Coronary artery (tissue), 2 donors: ENCODE results near the gene ADGRL2.

Experiments used
- DNase-seq: peaks from one replicate; pipeline ENCODE4 v3.0.0-alpha.2; 2017; ENCODE audit warnings: low spot score
- H3K27ac ChIP-seq, 2 donors: fragments of 200-600 bp; sonication (generic); one replicate each; pipeline ENCODE4 v1.5.1; 2016 to 2019
- H3K4me3 ChIP-seq: fragments of 200-600 bp; sonication (generic); 2 replicates; pipeline ENCODE4 v1.5.1; 2016; ENCODE audit warnings: mild to moderate bottlenecking, moderate library complexity
- CTCF ChIP-seq: fragments of 200-600 bp; sonication (generic); IDR thresholded peaks from one replicate; pipeline ENCODE4 v1.5.1; 2019; ENCODE audit warnings: antibody characterized with exemption

ADGRL2 gene

GRCh38 chr1:81998165-81998564 is 197.4 kb downstream of the ADGRL2 start:
- H3K27ac ChIP-seq, result peak overlapping the region in 1 of 2 donors; percentile 14

GRCh38 chr1:81999364-81999763 is 198.6 kb downstream of the ADGRL2 start:
- Histone ChIP-seq H3K27ac (no peak overlapping the region), H3K4me3 (no peak overlapping the region)
- TF ChIP-seq CTCF, result no peak
- DNase-seq, result no peak

More at GRCh38 chr1:81998165-81998564, 197.4 kb downstream of the ADGRL2 start:
- no peak for DNase-seq
- no peak for TF ChIP-seq CTCF
- H3K4me3 ChIP-seq, result no peak overlapping the region

GRCh38 chr1:82000221-82000620 is 199.5 kb downstream of the ADGRL2 start:
- Histone ChIP-seq H3K4me3 (no peak overlapping the region), H3K27ac (no peak overlapping the region)
- TF ChIP-seq CTCF, result no peak
- no peak for DNase-seq

- Histone ChIP-seq H3K4me3 (no peak overlapping the region), H3K27ac (no peak overlapping the region)
- no peak for DNase-seq
- TF ChIP-seq CTCF, result no peak
Observed at GRCh38 chr1:82001345-82001744, 200.6 kb downstream of the ADGRL2 start.

- DNase-seq, result no peak
- TF ChIP-seq CTCF, result no peak
- no peak overlapping the region for H3K27ac ChIP-seq
- H3K4me3 ChIP-seq, result no peak overlapping the region
Observed at GRCh38 chr1:82007804-82008203, 207.1 kb downstream of the ADGRL2 start.

- DNase-seq, result no peak
- no peak for TF ChIP-seq CTCF
Observed at GRCh38 chr1:82013702-82014101, 213.0 kb downstream of the ADGRL2 start.

GRCh38 chr1:82015444-82015843 is 214.7 kb downstream of the ADGRL2 start:
- no peak for TF ChIP-seq CTCF
- H3K4me3 ChIP-seq, result no peak overlapping the region

More at GRCh38 chr1:82013702-82014101, 213.0 kb downstream of the ADGRL2 start:
- no peak overlapping the region for H3K27ac ChIP-seq
- H3K4me3 ChIP-seq, result no peak overlapping the region

More at GRCh38 chr1:82015444-82015843, 214.7 kb downstream of the ADGRL2 start:
- no peak overlapping the region for H3K27ac ChIP-seq
- no peak for DNase-seq
